NCI-H524 (cell line): Measurements from ENCODE around the gene GRHPR.

ENCODE experiments used
- DNase-seq, 2 experiments: peaks; one replicate each; lab custom pipeline; 2025; lab: John Stamatoyannopoulos, UW

The GRHPR gene

DNA sequence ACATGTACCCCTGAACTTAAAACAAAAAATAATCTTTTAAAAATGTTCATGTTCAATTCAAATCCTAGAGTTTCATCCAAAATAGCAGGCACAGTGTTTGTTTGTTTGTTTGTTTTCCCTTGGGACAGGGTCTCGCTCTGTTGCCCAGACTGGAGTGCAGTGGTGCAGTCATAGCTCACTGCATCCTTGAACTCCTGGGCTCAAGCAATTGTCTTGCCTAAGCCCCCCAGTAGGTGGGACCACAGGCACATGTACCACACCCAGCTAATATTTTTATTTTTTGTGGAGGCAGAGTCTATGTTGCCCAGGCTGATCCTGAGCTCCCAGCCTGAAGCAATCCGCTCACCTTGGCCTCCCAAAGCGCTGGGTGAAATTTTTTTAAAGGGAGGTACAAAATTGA lies 58.3 kb downstream of the GRHPR start:
- DNase-seq: peak in 1 of 2 experiments; percentile 17

DNA sequence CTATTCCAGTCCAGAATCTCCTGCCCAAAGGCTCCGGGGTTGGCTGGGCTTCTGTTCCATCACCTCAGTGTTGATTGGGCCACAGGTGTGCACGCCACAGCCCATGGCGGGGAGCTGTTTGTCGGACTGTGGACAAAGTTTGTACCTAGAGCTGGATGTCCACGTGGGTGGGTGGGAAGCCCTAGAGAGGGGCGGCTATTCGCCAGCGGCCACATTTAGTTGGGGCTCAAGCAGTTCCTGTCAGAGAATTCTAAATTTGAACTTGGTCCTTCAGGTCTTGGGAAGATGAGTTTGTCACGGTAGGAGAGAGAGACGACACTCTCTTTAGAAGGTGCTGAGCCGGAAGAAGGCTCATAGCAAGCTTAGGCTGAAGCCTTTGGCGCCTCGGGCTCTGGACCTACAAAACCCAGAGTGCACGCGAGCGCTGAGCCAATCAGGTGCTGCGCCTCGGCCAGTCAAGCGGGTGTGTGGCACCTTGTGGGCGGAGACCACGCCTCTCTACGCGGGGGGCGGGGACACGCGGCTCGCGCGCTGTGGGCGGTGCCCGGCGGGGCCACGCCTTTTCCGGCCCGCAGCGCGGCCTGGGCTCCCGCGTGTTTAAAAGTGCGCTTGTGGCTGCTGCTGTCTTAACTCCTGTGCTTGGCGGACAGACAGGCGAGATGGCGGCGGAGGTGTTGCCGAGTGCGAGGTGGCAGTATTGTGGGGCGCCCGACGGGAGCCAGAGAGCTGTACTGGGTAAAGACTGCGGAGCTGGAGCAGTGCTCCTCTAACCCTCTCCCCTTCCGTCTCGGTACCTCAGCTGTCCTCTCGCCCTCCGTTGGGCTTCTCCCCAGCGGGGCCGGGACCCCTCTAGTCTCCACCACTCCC lies 63.1 kb downstream of the GRHPR start, which contains the start of gene POLR1E:
TSS of gene POLR1E (plus strand) at position 560 of the 867 bp plus-strand sequence. CDS start at position 660, 100 bp downstream.
- DNase-seq: peak; percentile 89 to 94

DNA sequence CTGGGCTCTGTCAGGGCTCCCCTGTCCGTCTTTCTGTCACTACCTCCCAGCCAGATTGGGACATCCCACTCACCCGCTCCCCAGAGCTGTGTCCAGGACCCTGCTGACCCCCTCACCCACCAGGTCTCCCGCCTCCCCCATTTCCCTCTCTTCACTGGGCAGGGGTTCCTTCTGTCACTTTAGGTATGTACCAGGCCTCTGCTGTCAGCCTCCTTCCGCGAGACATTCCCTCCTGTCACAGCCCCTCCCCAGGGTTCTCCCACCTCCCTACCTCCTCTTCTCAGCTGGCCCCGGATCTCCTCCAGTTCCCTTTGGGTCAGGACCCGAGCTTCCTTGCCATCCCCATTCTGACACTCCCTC lies 63.7 kb downstream of the GRHPR start:
- no peak for DNase-seq
